GM12878 (cell line): Measurements from ENCODE around the gene GLP1R.

Source experiments
- BRCA1 ChIP-seq: IDR thresholded peaks from 2 replicates; pipeline ENCODE4 v1.6.1; 2011; ENCODE audit warnings: low read depth, low read length, improper control_type of control experiment
- ELK1 ChIP-seq: IDR thresholded peaks from 2 replicates; pipeline ENCODE4 v1.6.1; 2012; ENCODE audit warnings: low read depth, low read length, improper control_type of control experiment
- SPI1 ChIP-seq: IDR thresholded peaks from 2 replicates; pipeline ENCODE4 v1.6.1; 2011; ENCODE audit warnings: low read depth, mild to moderate bottlenecking, low read length, moderate library complexity, borderline replicate concordance; ENCODE audit not compliant: insufficient read depth

GRCh38 chr6:39073471-39074355, 25.1 kb downstream of the GLP1R start:
- TF ChIP-seq ELK1 (no peak), SPI1 (no peak), BRCA1 (no peak)
